OCI-M1 (cell line): ENCODE data around the gene GALE.
"Not testable (repeated sequence)": the region's sequence is repeated elsewhere in the genome, so short reads cannot be mapped to it uniquely, and the experiment has no call there.

ENCODE experiments used
- DNase-seq: peaks from one replicate; lab custom pipeline; 2025; lab: John Stamatoyannopoulos, UW

GALE gene

DNA sequence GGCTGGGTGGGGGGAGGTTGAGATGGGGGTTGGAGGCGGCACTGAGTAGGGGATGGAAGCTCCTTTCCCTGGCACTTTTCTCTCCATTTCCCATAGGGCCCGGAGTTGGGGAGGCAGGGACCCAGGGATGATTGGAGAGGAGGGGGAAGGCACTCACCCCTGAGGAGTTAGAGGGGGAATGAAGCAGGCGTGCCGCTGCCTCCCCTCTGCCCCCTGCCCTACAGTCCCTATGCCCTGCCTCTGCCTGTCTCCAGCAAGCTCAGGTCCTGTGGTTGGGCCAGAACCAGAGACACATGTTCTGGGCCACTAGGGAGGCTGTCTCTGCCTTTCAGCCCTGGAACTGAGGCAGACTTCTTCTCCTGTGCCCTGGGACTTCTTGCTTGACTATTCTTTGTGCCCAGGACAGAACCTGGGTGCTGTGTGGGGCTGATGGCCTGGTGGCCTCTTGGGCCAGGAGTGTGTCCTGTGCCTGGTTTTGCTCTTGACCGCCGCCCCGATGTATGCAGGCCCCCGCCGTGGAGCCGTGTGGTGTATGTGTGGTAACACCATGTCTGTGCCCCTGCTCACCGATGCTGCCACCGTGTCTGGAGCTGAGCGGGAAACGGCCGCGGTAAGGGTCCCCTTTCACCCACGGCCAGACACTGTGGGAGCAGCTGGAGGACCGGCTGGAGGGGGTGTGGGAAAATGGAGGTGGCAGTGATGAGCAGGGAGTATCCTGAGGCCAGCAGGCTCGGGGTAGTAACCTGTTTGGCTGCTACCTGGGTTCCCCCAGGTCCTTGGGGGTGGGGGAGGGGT, 8.2 kb downstream of the GALE start:
- DNase-seq = no peak

DNA sequence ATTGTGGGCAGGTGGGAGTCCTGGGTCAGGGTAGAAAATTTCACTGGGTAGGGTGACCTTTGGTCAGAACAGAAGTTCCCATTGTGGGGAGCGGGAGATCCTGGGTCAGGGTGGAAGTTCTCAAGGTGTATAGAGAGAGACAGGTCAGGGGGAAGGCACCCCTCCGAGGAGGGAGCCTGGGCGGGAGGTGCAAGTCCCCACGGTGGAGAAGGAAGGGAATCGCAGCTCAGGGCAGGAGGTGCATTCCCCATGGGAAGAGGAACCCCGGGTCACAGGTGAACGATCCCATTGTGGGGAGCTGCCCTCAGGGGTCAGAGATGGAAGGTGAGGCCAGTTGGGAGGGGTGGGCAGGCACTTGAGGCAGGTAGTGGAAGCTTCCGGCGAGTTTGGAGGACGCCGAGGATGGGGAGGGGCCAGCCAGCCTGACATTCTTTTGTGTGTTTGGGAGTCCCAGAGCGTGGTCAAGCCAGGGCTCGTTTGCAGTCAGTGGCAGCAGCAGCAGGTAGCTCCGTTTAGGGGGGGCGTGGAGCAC, 9.0 kb downstream of the GALE start:
- DNase-seq = peak; percentile 52

DNA sequence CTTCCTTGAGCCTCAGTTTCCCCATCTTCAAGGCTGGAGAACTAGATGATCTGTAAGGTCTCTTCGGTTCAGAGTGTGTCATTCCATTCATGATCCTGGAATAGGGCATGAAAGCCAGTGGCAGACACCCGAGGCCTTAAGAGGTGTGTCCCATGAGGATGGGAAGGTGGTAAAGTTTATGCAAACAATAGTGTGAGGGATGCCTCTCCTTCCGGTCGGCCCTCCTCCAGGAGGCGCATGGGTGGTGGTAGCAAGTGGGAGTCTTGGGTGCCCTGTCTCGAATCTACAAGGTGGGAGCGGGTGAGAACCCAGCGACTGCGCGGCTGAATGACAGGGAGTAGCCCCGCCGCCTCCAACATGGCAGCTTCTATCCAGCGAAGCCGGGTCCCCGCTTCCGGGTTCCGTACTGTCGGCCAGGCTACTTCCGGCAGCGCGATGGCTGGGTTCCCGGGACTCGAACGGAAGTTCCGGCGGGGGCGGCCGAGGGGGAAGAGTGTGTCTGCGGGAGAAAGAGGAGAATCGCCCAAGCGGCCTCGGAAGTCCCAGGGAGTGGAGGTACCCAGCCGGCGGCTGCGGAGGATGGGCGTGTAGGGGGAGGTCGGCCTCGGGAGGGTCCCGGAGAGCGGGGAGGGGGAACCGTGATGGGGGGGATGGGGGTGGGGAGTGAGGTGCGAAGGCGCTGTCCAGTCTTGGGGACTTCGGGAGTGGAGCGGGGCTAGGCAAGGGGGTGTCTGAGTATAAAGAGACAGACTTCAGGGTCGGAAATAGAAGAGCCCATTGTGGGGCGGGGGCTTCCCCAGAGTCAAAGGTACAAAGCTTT, 9.6 kb downstream of the GALE start, which contains the start of gene LYPLA2:
LYPLA2 (plus strand) TSS at position 450 of the 820 bp plus-strand sequence. CDS start 1,538 bp downstream, outside the sequence.
- peak; percentile 94 for DNase-seq

DNA sequence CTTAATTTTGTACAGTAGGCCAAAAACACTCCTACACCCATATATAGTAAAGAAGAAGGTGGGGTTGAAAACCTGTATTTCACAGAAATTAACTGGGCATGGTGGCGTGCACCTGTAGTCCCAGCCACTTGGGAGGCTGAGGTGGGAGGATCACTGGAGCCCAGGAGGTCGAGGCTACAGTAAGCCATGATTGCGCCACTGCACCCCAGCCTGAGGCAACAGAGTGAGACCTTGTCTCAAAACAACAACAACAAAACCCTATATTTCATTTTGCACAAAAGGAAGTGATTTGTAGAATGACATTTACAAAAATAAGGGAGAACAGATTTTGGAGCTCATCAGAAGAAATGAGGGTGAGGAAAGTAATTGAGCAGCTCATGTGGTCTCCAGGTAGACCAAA, 11.9 kb downstream of the GALE start:
- no peak for DNase-seq

DNA sequence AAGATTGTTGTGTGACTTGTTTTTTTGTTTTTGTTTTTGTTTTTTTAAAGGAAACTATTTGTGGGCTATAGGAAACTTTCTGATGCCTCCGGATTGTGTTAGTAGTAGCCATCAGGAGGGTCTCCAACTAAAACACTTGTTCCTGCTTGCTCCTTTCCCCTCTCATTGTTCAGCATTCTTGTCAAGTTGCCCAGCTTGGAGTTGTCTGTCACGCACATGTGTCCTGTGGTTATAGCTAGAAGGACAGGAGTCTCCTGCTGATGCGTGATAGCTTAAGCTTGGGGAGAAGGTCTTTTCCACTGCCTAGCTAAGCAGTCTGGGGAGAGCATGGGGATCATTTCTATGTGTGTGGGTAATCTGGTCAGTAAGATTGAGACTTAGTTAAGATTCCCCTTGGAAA, 12.9 kb downstream of the GALE start:
- DNase-seq = no peak

DNA sequence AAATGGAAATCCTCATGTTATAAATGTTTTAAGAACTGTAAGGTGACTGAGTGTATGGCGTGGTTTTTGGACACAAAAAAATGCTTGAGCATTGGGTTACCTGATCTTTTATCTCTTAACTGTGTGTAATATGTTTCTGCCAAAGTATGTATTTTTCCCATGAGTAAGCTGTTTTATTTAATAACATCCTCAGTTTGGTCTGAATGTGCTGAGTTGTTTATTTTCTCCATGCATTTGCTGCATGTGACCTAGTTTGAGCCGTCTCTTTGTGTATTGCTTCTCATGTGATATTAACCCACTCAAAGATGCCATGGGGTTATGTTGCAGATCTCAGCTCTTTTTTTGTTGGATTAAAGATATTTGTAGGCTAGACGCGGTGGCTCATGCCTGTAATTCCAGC, 15.7 kb downstream of the GALE start:
- DNase-seq = no peak

DNA sequence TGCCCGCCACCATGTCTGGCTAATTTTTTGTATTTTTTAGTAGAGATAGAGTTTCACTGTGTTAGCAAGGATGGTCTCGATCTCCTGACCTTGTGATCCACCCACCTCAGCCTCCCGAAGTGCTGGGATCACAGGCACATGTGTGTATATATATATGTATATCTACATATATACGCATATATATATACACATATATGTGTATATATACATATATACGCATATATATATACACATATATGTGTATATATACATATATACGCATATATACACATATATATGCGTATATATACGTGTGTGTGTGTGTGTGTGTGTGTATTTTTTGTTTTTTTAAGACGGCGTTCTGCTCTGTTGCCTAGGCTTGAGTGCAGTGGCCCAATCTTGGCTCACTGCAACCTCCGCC, 17.4 kb downstream of the GALE start:
- DNase-seq = not testable (repeated sequence)

DNA sequence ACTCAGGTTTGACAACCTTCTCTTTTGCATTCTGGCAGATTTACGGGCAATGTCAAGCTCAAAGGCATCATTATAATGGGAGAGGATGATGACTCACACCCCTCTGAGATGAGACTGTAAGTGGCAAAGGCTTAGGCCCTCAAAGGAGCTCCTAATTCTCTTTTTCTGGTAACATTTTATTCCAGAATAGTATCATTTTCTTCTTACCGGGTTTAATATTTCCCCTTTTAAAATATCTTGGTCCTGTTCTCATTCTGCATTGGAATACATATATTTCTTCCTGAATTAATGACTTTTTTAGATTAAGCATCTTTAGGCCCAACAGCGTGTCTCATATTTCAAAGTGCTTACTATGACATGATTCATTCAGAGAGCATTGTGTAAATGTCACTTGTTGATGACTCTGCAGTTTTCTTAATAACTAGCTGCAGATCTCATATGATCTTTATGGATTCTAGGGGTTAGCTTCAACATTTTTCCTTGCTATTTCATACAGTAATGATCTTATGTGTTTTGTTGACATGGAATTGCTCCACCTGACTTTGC, 20.7 kb downstream of the GALE start:
- DNase-seq = peak; percentile 21

DNA sequence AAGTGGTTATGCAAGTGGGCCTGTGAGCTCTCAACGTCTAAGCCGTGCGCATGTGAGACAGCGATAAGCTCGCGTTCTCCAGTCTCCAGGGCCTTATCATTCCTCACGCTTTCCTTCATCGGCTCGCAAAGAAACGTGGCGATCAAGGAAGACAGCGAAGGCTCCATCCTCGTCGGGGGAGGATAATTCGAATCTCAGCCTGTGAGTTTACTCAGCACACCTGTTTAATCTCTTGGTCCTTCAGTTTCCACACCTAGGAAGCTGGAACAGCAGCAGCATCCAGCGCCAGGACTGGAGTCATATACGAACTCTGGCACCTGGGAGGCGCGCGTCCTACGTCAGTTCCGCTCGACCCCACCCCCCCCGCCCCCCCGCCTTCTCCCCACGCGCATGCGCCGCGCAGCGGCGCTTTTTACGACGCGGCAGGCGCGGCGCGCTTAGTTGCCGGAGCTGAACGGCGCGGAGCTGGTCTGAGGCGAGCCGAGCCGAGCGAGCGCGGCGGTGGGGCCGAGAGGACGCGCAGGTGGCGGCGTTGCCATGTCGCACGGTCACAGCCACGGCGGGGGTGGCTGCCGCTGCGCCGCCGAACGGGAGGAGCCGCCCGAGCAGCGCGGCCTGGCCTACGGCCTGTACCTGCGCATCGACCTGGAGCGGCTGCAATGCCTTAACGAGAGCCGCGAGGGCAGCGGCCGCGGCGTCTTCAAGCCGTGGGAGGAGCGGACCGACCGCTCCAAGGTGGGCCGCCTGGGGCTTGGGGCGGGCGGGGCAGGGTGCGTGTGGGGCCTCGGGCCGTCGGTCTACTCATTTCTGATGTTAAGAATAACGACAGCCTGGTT, 22.4 kb downstream of the GALE start, which contains the start of gene PITHD1:
PITHD1 (plus strand) TSS at position 440 of the 836 bp plus-strand sequence; CDS start at position 538, 98 bp downstream.
- peak; percentile 96 for DNase-seq

DNA sequence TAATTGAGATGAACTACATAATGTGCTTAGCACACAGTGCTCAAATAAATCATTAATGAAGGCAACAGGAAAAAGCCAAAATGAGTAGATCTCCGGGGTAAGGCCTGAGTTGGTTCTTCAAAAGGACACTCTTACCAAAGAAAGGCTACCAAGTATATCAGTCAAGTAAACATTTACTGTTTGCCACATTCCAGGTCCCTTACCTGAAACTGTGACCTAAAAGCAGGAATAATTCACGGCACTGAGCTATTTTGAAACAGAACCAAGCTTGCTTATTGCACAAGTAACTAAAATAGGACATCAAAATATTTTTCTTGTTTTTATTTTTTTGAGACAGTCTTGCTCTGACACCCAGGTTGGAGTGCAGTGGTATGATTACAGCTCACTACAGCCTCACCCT, 24.3 kb downstream of the GALE start:
- no peak for DNase-seq

DNA sequence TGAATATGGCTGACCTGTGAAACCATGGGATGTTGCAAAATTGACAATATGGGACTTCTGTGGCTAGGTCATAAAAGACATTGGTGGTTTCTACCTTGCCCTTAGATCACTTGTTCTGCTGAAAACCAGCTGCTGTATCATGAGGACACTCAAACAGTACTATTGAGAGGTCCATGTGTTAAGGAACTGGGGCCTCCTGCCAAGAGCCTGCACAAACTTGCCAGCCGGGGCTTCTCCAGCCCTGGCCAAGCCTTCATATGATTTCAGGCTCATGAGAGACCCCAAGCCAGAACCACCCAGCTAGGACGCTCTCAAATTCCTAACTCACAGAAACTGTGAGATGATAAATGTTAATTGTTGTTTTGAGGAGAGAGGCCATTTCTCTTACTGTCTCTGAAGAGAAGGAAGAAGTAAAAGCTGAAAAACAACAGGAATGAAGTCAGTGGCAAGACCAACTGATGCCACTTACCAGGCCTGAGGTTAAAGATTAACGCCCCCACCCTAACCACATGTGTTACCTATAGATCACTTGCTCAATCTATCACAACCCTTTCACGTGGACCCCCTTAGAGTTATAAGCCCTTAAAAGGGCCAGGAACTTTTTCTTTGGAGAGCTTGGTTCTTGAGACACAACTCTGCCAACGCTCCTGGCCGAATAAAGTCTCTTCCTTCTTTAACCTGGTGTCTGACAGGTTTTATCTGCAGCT, 26.2 kb downstream of the GALE start:
- peak; percentile 26 for DNase-seq

DNA sequence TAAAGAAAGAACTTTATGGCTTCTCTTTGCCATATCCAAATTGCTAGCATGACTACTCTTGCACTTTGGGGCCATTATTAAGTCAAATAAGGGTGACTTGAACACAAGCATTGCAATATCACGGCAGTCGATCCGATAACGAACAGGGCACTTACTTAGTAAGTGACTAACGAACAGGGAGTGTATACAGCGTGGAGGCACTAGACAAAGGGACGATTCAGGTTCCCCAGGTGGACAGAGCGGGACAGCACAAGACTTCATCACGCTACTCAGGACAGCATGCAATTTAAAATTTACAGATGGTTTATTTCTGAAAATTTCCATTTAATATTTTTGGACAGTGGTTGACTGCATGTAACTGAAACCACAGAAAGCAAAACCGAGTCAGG, 27.7 kb downstream of the GALE start:
- DNase-seq = peak; percentile 44

DNA sequence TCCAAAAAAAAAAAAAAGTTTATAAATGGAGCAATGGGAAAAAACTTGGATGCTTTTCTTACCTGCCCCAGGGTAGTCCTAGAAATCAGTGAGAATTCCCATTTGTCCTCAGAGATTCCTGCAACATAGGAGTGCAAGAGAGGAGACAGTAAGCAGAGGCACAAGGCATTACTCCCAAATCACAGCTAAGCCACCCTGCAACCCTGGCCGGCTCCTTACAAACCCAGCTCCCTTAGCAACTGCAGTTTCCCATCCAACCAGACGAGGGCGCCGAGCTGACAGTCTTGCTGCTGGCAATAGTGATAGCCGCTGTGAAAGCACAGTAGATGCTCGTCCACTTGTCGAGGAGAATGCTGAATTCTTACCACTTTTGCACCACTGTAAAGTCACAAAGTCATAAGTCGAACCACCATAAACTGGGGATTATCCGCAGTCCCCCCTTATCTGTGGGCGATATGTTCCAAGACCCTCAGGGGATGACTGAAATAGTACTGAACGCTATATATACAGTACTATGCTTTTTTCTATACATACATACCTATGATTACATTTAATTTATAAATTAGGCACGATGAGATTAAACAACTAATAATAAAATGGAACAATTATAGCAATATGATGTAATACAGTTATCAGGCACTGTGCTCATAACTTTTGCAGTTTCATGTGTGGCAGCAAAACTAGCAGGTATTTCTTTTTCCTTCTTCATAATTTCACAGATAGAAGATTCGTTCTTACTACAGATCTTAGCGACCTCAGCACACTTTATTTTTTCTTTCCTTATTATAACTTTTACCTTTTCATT, 28.3 kb downstream of the GALE start:
- peak; percentile 93 for DNase-seq

DNA sequence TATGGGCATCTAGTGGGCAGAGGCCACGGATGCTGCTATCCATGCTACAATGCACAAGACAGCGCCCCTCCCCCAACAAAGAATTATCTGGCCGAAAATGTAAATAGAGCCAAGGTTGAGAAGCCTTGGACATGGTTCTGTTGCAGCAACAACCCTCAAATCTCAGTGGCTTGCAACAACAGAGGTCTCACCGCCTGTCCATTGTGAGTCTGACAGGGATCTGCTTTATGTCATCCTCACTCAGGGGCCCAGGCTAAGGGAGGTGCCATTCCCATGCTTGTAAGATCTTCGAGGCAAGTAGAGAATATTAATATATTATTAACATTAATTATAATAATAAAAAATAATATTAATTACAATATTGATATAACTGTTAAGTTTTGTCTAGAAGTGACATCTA, 31.8 kb downstream of the GALE start:
- no peak for DNase-seq

DNA sequence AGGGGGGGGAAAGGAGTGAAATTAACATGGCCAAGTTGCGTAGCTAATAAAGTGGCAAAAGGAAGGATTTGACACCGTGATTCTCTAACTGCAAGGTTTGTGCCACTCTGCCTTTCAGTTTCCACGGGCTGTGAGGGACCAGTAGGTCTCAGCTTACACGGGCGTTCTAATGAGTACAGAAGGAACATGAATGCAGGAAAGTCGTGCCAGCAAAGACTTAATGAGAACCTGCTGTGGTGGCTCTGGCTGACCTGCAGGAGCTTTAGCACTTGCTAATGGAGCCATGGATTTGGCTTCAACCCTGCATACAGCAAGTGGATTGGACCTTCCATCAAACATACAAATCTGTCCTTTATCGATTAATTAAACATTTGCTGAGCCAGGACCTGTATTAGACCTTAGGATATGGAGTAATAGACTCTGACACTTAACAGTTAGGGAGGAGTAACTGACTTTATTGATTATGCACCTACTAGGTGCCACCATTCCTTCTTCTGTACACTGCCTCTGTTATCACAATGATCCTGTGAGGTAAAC, 37.4 kb downstream of the GALE start:
- no peak for DNase-seq

DNA sequence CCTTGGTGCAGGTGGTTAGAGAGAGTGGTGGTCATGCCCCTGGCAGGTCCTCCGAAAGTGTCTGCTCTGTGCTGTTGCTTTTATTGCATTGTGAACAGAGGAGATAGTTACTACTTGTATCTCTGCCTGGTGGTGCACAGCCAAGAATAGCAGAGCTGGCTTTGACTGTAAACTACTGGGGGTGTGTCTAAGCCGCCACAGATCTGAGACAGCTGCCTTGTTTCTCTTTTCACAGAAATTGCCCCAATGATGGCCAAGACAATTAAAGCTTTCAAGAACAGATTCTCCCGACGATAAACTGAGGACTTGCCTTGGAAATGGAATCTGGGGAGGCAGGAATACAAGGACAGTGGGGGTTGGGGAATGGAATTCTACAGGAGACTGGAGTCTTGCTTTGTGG, 41.3 kb downstream of the GALE start:
- DNase-seq = no peak

DNA sequence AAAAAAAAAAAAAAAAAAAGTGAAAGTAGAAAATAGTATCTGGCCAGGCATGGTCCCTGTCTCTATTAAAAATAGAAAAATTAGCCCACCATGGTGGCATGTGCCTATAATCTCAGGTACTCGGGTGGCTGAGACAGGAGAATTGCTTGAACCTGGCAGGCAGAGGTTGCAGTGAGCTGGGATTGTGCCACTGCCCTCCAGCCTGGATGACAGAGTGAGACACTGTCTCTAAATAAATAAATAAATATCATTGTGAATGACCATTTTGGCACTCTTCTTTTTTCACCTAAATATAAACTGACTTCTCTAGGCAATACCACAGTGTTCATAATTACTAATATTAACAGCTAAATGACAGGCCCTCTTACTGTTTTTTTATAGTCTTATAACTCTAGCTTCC, 42.7 kb downstream of the GALE start:
- no peak for DNase-seq

DNA sequence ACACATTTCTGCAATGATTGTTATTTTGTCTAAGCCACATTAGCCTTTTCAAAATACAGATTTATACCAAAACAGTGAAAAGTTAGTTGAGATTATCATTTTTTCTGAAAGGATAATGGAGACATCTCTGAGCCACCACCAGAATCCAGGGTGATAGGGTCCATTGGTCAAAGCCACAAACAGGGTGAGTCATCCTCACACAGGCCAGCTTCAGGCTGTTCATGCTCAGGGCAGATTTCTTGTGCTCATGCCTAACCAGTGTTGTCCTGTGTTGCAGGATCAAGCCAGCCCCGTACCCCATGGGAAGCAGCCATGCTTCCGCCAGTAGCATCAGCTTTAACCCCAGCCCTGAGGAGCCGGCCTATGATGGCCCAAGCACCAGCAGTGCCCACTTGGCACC, 43.9 kb downstream of the GALE start:
- DNase-seq = no peak

DNA sequence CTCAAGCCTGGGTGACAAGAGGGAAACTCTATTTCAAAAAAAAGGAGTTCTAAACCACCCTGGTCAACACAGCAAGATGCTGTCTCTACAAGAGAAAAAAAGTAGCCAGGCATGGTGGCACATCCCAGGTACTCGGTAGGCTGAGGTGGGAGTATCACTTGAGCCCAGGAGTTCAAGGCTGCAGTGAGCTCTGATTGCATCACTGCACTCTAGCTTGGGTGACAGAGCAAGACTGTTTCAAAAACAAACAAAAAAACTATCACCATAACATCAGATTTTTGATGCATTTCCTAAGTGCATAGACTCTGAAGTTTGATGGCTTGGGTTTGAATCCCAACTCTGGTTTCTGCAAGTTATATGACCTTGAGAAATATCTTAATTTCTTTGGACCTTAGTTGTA, 47.6 kb downstream of the GALE start:
- no peak for DNase-seq

DNA sequence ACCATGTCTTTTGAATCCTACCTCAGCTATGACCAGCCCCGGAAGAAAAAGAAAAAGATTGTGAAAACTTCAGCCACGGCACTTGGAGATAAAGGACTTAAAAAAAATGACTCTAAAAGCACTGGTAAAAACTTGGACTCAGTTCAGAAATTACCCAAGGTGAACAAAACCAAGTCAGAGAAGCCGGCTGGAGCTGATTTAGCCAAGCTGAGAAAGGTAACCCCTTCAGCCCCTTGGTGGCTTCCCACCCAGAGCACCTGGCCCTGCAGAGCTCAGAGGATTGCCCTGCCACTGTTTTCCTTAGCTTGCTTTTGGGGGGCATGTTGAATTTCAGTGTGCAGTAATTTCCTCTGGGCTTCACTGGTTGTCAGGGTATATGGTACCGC, 48.7 kb downstream of the GALE start:
- no peak for DNase-seq
